ENCODE measurements around the gene XPNPEP3.
"Not testable (repeated sequence)": the region's sequence is repeated elsewhere in the genome, so short reads cannot be mapped to it uniquely, and the experiment has no call there.

The XPNPEP3 gene

GRCh38 chr22:40856513-40857308 lies at the start of gene XPNPEP3, which contains the start of gene ST13:
TSS of gene XPNPEP3 (plus strand) at chr22:40857148. CDS start at chr22:40857182, 34 bp downstream.
TSS of gene ST13 (minus strand) at chr22:40856639. CDS start at chr22:40856540, 99 bp downstream.
- peak; percentile 77 for DNase-seq

- no peak for DNase-seq
Measured at GRCh38 chr22:40808018-40808841, 48.7 kb upstream of the XPNPEP3 start.

DNA sequence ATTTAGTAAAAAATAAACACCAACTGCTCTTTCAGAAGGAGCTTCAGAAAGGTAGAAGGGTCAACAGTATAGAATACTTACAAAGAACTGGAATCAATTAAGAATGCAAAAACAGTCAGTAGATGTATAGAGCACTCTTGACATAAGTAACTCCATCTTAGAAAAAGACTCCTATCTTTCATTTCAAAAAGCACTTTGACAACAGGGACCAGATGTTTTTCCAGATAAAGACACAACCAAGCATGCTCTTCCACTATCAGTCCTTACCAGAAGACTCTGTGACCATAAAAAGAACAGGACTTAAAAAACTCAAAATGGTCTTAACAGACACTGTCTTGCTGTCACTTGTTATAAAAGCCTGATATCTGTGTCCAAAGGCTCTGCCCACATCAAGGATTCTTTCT lies 43.0 kb upstream of the XPNPEP3 start:
- no peak for DNase-seq

DNA sequence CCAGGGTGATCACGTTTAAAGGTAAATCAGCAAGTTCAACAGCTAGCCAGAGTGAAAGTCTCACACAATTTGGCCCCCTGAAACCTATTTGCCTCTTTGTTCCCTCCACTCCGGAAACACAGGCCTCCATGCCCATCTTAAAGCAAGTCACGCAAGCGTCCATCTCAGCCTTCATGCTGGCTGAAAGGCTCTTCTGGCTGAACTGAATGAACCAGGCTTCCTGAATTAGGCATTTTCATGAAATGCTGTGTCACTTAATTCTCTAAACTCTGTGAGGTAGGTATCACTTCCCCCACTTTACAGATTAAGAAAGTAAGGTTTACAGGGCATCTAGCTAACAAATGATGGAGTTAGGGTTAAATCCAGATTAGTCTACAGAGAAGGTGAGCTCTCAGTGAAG lies 39.2 kb upstream of the XPNPEP3 start:
- no peak for DNase-seq

DNA sequence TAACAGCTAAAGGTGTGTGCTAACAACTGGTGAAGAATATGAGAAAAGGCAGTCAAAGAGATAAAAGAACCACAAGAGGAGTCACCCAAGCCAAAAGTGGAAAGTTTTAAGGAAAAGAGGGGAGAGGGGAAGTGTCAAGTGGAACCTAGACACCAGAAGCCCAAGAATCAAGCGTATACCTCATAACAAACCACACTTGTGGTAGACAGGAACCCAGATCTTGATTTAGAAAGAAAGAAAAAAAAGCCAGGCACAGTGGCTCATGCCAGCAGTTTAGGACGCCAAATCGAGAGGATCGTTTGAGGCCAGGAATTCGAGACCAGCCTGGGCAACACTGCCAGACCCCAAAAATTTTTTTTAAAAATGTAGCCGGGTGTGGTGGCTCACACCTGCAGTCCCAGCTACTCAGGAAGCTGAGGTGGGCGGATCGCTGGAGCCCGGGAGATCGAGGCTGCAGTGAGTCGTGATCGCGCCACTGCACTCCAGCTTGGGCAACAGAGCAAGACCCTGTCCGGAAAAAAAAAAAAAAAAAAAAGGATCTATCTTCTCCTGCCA lies 38.7 kb upstream of the XPNPEP3 start:
- no peak for DNase-seq

DNA sequence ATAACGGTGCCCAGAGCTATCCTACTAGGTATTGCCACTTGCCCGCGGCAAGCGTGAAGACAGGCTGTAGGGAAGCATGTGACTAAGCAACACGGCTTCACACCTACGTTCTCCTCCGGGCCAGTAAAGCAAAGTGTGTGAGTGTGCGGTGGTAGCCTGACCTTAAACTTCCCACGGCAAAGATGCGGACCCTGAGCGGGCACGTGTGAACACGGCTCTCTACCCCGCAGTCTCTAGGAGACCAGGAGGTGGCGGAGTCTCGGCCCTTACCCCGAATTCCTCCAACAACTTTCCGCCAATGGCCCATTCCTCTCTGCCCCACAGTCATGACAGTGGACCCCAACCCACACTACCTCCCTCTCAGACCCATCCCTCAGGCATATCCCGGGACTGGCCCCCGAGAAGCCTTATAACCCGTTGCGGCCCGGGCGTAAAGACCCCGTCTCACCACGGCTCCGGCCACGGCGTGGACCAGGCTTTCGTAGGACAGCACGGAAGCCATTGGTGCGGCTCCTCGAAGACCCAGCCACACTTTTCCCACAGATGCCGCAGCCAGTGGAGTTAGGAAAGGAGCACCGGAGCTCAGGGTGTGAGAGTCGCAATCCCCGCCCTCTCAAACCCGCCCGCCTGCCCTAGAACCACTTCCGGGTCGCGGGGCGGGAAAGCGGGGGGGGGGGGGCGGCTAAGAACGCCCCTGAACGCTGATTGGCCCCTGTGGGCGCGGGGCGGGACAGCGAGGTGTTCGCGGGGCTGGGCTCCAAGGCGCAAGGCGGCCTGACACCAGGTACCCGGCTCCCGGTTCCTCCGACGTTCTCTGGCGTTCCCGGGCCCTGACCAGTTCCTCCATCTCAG lies 38.0 kb upstream of the XPNPEP3 start, which contains the start of gene SLC25A17:
Gene SLC25A17, minus strand, starts transcription at position 600 of the 852 bp plus-strand sequence. Its CDS starts 98 bp downstream, at position 502.
- peak; percentile 73 for DNase-seq

- DNase-seq: no peak
Measured at GRCh38 chr22:40819599-40820140, 37.3 kb upstream of the XPNPEP3 start.

DNA sequence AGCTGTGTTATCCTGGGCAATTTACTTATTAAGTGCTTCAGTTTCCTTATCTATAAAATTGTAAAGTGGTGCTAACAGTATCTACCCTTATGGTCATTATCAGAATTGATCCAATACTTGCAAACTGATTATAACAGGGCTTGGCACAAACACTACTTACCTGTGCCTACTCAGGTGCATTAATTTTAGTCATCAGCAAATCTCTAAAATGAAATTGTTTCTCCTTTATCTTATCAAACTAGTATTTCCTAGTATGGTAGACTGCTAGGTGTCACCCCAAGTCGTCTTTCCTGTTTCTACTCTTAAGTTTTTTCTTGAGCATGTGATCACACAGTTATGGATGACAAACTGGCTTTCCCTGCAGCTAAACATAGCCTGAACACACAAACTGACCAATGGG lies 33.5 kb upstream of the XPNPEP3 start:
- DNase-seq: no peak

DNA sequence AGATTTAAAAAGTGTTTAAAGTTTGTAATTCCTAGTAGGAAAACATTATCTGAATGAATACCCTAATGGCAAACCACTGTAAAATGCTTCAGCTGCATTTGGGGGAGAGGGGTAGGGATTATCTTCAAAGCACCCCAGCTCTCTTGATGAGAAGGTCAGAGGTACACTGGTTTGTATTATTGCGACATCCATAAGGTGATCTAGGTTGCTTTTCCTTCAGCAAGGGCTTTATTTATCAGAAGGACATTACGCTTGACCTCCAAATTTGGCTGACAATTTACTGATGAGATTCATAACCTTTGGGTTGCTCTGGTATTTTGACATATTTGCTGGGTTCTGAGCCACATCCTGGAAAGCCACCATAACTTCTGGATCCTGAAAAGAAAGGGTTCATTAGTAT lies 30.7 kb upstream of the XPNPEP3 start:
- DNase-seq: not testable (repeated sequence)

- DNase-seq: no peak
Measured at GRCh38 chr22:40826984-40827741, 29.8 kb upstream of the XPNPEP3 start.

GRCh38 chr22:40829131-40829530 lies 27.8 kb upstream of the XPNPEP3 start:
- no peak for DNase-seq

GRCh38 chr22:40834619-40835018 lies 22.3 kb upstream of the XPNPEP3 start:
- DNase-seq: no peak

- no peak for DNase-seq
Measured at GRCh38 chr22:40838486-40838885, 18.5 kb upstream of the XPNPEP3 start.

DNA sequence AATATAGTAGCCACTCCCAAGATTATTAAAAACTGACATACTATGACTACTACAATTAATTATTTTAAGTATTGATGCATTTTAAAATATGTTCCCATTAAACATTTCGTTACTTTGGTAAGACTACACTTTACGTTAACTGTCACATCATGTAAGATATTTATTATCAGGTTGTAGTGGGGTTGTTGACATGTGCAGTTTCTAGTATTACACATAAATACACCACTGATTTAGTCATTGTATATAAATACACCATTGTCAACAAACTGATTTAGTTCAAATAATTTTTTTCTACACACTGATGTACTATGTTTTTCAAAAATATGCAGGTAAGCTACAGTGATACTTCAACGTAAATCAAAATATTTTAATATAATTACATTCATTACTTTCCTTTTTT lies 12.0 kb upstream of the XPNPEP3 start:
- DNase-seq: no peak

DNA sequence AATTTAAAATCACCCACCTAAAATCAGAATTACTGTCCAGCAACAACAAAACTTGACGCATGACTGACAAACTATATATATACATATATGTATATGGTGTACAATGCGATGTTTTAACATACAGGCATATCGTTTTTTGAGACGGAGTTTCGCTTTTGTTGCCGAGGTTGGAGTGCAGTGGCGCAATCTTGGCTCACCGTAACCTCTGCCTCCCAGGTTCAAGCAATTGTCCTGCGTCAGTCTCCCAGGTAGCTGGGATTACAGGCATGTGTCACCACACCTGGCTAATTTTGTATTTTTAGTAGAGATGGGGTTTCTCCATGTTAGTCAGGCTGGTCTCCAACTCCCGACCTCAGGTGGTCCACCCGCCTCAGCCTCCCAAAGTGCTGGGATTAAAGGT lies 11.1 kb upstream of the XPNPEP3 start:
- DNase-seq: not testable (repeated sequence)

- DNase-seq: no peak
Measured at GRCh38 chr22:40853333-40853732, 3.6 kb upstream of the XPNPEP3 start.

- DNase-seq: no peak
Measured at GRCh38 chr22:40853961-40854360, 3.0 kb upstream of the XPNPEP3 start.

- DNase-seq: no peak
Measured at GRCh38 chr22:40855071-40855978, 1.6 kb upstream of the XPNPEP3 start.

- no peak for DNase-seq
Measured at GRCh38 chr22:40855979-40856512, 902 bp upstream of the XPNPEP3 start.

- DNase-seq: no peak
Measured at GRCh38 chr22:40857309-40857855, 434 bp downstream of the XPNPEP3 start.

Measured in NCI-H774 (cell line).